Activated CD4-positive, CD25-positive, alpha-beta regulatory T cell treated with anti-CD3 and anti-CD28 coated beads, Interleukin-2, amount 50 U/mL, for 24 hours (primary cell): ENCODE data around the gene RNF166.

Experiments
- ATAC-seq, 2 donors: fragments of 150-1000 bp; cut with Tn5 transposase; one replicate each; pipeline ENCODE4 v1.10.0; 2021; ENCODE audit warnings: mild to moderate bottlenecking in 1 of 2, moderate library complexity in 1 of 2

RNF166 gene

DNA sequence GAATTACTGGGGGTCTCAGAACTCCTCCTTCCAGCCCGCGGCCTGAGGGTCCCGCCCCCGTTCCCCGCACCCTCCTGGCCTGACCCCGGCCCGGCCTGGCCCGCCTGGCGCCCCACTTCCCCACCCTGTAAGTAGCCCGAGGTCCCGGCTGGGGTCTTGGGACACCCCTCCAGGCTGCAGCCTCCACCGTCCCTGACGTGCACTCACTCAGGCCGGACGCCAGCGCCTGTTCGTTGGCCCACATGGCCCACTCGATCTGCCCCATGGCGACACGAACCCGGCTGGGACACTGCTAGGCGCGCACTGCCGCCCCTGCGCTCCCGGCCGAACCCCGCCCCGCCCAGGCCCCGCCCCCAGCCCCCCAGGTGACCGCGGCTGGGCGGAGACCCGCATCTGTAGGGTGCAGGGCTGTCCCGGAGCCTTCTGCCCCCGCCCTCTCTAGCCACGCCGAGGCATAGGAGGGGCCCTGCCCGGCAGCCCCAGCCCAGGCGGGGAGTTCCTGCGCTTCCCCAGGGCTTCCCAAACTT lies 55.4 kb downstream of the RNF166 start, which contains the start of gene CYBA:
CYBA (minus strand) TSS at position 305 of the 527 bp plus-strand sequence; CDS start at position 265, 40 bp downstream.
- peak; percentile 89 for ATAC-seq

DNA sequence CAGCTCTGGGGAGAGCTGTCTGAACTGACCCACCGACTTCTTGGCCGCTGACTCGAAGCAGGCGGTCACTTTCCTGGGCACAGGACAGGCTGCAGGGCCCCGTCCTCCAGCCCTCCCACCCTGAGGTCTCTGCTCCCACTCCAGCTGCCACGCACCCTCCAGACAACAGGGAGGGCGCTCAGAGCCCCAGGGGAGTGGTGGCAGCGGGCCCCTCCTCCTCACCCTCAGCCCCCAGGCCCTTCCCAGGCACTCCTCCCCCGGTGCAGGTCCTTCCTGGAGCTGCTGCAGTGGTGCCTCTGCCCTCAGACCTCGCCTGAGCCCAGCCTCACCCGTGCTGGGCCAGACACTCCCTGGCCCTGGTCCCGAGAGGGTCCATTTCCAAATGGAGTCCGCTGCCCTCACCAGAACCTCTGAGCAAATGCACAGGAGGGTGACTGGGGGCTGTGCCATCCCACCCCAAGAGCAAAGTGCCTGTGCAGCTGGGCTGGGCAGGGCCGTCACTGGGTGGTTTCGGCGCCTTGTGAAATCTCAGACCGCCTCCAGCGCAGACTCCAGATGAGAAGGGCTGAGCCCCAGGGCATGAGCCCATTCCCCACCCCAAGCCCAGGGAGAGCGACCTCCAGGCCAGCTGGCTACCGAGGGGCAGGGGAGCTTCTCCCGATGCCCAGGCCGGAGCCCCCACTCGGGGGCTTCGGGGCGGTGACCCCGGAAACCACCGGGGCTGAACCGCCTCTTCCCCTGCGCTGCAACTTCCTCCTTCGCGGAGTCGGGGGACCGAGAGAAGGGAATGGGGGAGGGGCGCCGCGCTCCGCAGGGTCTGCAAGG lies 56.1 kb downstream of the RNF166 start:
- no peak for ATAC-seq

GRCh38 chr16:88649195-88649923 lies 56.8 kb downstream of the RNF166 start:
- no peak for ATAC-seq

- ATAC-seq: no peak
Observed at GRCh38 chr16:88647178-88648070, 58.8 kb downstream of the RNF166 start.
